ENCODE data around the gene OTOF. TPM values are rescaled to one million over a fixed set of nuclear protein-coding genes. Genes with fewer than 3 reads are reported as not detected.

OTOF gene
- total and polyA plus RNA-seq, 2 of the 13 experiments (the other 11 are each of a cell fraction or from before 2014, with no cell fraction given), result 0.04 TPM; not detected in 1

DNA sequence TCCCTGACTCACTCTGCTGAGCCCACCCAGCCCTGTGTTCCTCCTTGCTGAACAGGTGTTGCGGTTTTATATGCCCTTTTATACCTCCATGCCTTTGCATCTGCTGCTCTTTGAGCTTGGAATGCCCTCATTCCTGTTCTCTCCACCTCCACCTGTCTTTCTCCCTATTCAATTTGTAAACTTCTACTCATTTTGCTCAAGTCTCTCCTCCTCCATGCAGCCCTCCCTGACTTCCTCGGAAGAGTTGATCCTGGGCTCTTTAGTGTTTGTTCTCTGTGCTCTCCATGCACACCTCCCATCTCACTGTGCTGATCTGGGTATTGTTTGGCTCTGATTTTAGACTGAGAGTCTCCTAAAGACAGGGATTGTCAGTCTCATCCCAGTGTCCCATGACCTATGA, 7.2 kb upstream of the OTOF start (continued):
- no peak for TF ChIP-seq TARDBP (CRISPR knock-in tag; IDR thresholded peaks at IDR 0.05)
- TF ChIP-seq GATA4 (IDR thresholded peaks at IDR 0.05; ENCODE audit: borderline replicate concordance, low read depth), result no peak

GRCh38 chr2:26484579-26484978, 6.7 kb upstream of the OTOF start:
- ChIA-PET CTCF (ENCODE audit: low intra/inter-chr PET ratio, low total read pairs) (no interaction called here), POLR2A (no interaction called here)
- H3K4me1 ChIP-seq (ENCODE audit: insufficient read depth, low read length), result peaks cover 38% of the 10 kb centered on the region
- TF ChIP-seq, protein P1, sequence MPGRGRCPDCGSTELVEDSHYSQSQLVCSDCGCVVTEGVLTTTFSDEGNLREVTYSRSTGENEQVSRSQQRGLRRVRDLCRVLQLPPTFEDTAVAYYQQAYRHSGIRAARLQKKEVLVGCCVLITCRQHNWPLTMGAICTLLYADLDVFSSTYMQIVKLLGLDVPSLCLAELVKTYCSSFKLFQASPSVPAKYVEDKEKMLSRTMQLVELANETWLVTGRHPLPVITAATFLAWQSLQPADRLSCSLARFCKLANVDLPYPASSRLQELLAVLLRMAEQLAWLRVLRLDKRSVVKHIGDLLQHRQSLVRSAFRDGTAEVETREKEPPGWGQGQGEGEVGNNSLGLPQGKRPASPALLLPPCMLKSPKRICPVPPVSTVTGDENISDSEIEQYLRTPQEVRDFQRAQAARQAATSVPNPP (CRISPR knock-in tag; IDR thresholded peaks at IDR 0.05), result no peak
- TF ChIP-seq ZNF44 (CRISPR knock-in tag; IDR thresholded peaks at IDR 0.05), result no peak
- no peak for TF ChIP-seq SNAPC4 (CRISPR knock-in tag; IDR thresholded peaks at IDR 0.05)
- no peak for TF ChIP-seq BCL6 (CRISPR knock-in tag; IDR thresholded peaks at IDR 0.05)
- no peak for TF ChIP-seq RNF219 (CRISPR knock-in tag; IDR thresholded peaks at IDR 0.05)
- TF ChIP-seq, protein P2, sequence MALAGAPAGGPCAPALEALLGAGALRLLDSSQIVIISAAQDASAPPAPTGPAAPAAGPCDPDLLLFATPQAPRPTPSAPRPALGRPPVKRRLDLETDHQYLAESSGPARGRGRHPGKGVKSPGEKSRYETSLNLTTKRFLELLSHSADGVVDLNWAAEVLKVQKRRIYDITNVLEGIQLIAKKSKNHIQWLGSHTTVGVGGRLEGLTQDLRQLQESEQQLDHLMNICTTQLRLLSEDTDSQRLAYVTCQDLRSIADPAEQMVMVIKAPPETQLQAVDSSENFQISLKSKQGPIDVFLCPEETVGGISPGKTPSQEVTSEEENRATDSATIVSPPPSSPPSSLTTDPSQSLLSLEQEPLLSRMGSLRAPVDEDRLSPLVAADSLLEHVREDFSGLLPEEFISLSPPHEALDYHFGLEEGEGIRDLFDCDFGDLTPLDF (CRISPR knock-in tag; IDR thresholded peaks at IDR 0.05), result no peak
- TF ChIP-seq ZSCAN25 (CRISPR knock-in tag; IDR thresholded peaks at IDR 0.05), result no peak
- no peak for TF ChIP-seq ATAD3A (CRISPR knock-in tag; IDR thresholded peaks at IDR 0.05)
- TF ChIP-seq ZNF776 (CRISPR knock-in tag; IDR thresholded peaks at IDR 0.05), result no peak
- WGBS (ENCODE audit: low lambda C conversion rate), result 39% methylated on average over 4 of the region's 4 CpGs
- no TSS peak for BruUV-seq (replicated peaks)
- H3K4me3 ChIP-seq (replicated peaks in 1 of 3; ENCODE audit: insufficient read depth in 1 of 3, low read depth in 2 of 3, low read length in 3 of 3), result no peak overlapping the region
- in situ Hi-C loops (cut with HindIII; ENCODE audit: extremely low pct_ligation_motif_present, low pct_unique_long_range_greater_than_20kb) (no loop called here), intact Hi-C loops (cut with micrococcal nuclease; ENCODE audit: unreplicated experiment) (no loop called here)
- no peak for FAIRE-seq
- H3K4me2 ChIP-seq (ENCODE audit: low read depth, low read length), result no peak overlapping the region
- H3K79me2 ChIP-seq (ENCODE audit: insufficient read depth, low read length), result no peaks in the 10 kb centered on the region
- no peak overlapping the region for H2AFZ ChIP-seq (ENCODE audit: low read length)
- no peak overlapping the region for H3K27ac ChIP-seq (ENCODE audit: extremely low read length, insufficient read depth, low read length)
- H3K36me3 ChIP-seq (replicated peaks in 1 of 2; ENCODE audit: control insufficient read depth in 1 of 2, insufficient read depth in 2 of 2, low read length in 2 of 2), result no peaks in the 10 kb centered on the region
- H3K9ac ChIP-seq (ENCODE audit: insufficient read depth, low read depth, low read length), result no peak overlapping the region
- no peak for ATAC-seq
- no peak for DNase-seq (ENCODE audit: low spot score)
- no peaks in the 10 kb centered on the region for H3K9me3 ChIP-seq (ENCODE audit: low read length)
- H4K20me1 ChIP-seq (ENCODE audit: insufficient read depth, low read length), result no peaks in the 10 kb centered on the region
- peaks cover 0 to 55% of the 10 kb centered on the region in 2 experiments; a peak in 3 of 5 replicates for H3K27me3 ChIP-seq (ENCODE audit: control insufficient read depth in 1 of 2, insufficient read depth in 2 of 2, low read length in 2 of 2)

Data from HepG2 (cell line).